SIG-M5 treated with dmso at 0.1 percent for 504 hours (cell line): ENCODE data around the gene ARL6IP4.

Experiments
- DNase-seq: peaks from one replicate; lab custom pipeline; 2025; ENCODE audit not compliant: unreplicated experiment; lab: John Stamatoyannopoulos, UW

The ARL6IP4 gene

GRCh38 chr12:122989874-122990419, 9.5 kb downstream of the ARL6IP4 start:
- DNase-seq: no peak

- DNase-seq: no peak
Observed at GRCh38 chr12:122990561-122990960, 10.1 kb downstream of the ARL6IP4 start.

GRCh38 chr12:122990961-122991622, 10.6 kb downstream of the ARL6IP4 start:
- DNase-seq: no peak

GRCh38 chr12:122991623-122992275, 11.3 kb downstream of the ARL6IP4 start:
- DNase-seq: no peak

- no peak for DNase-seq
Observed at GRCh38 chr12:122992386-122992785, 11.9 kb downstream of the ARL6IP4 start.

GRCh38 chr12:122994140-122994675, 13.7 kb downstream of the ARL6IP4 start:
- DNase-seq: no peak

- no peak for DNase-seq
Observed at GRCh38 chr12:122994781-122995502, 14.5 kb downstream of the ARL6IP4 start.

- no peak for DNase-seq
Observed at GRCh38 chr12:122995503-122996187, 15.2 kb downstream of the ARL6IP4 start.

GRCh38 chr12:122996188-122996601, 15.7 kb downstream of the ARL6IP4 start:
- DNase-seq: no peak

GRCh38 chr12:122996621-122997342, 16.3 kb downstream of the ARL6IP4 start:
- DNase-seq: no peak

GRCh38 chr12:122997343-122998250, 17.1 kb downstream of the ARL6IP4 start:
- DNase-seq: no peak

GRCh38 chr12:122998316-122998715, 17.8 kb downstream of the ARL6IP4 start:
- DNase-seq: no peak

- no peak for DNase-seq
Observed at GRCh38 chr12:122999196-122999946, 18.9 kb downstream of the ARL6IP4 start.

- no peak for DNase-seq
Observed at GRCh38 chr12:122999986-123000420, 19.5 kb downstream of the ARL6IP4 start.

- no peak for DNase-seq
Observed at GRCh38 chr12:123000578-123000977, 20.1 kb downstream of the ARL6IP4 start.

GRCh38 chr12:123001464-123001863, 21.0 kb downstream of the ARL6IP4 start:
- no peak for DNase-seq

- no peak for DNase-seq
Observed at GRCh38 chr12:123003257-123003656, 22.8 kb downstream of the ARL6IP4 start.

GRCh38 chr12:123004287-123004686, 23.8 kb downstream of the ARL6IP4 start:
- DNase-seq: no peak
